Naive B cell (primary cell): ENCODE measurements around the gene ZNF467. TPM values are rescaled to one million over a fixed set of nuclear protein-coding genes. Genes with fewer than 3 reads are reported as not detected.
A peak's percentile ranks its signal among the peaks of the same experiment; 100 is the strongest.

ENCODE experiments used
- ATAC-seq, 2 donors: fragments of 150-1000 bp; cut with Tn5 transposase; 2 replicates each; pipeline ENCODE4 v1.10.0; 2021; ENCODE audit warnings: low read depth in 2 of 2, mild to moderate bottlenecking in 2 of 2, moderate library complexity in 2 of 2
- DNase-seq: peaks from one replicate; pipeline ENCODE4 v3.0.0; 2022
- H3K27ac Mint-ChIP-seq, 6 donors: one replicate each; pipeline ENCODE4 v1.8.0; 2020 to 2022; ENCODE audit warnings: mild to moderate bottlenecking in 6 of 6, mixed read lengths in 6 of 6, moderate library complexity in 5 of 6, inconsistent platforms in 2 of 6
- H3K27me3 Mint-ChIP-seq, 3 donors: one replicate each; pipeline ENCODE4 v1.8.0; 2021 to 2022; ENCODE audit warnings: mixed read lengths in 3 of 3, mild to moderate bottlenecking in 1 of 3
- H3K36me3 Mint-ChIP-seq, 2 donors: one replicate each; pipeline ENCODE4 v1.8.0; 2020 to 2022; ENCODE audit warnings: mixed read lengths in 2 of 2, inconsistent platforms in 1 of 2, mild to moderate bottlenecking in 1 of 2
- H3K4me1 Mint-ChIP-seq, 3 donors: one replicate each; pipeline ENCODE4 v1.8.0; 2020 to 2022; ENCODE audit warnings: mixed read lengths in 3 of 3, inconsistent platforms in 1 of 3, mild to moderate bottlenecking in 1 of 3, moderate library complexity in 1 of 3
- H3K4me3 Mint-ChIP-seq, 8 donors: one replicate each; pipeline ENCODE4 v1.8.0; 2020 to 2022; ENCODE audit warnings: mild to moderate bottlenecking in 8 of 8, mixed read lengths in 8 of 8, moderate library complexity in 8 of 8, inconsistent platforms in 2 of 8
- H3K9me3 Mint-ChIP-seq, 7 donors: one replicate each; pipeline ENCODE4 v1.8.0; 2020 to 2022; ENCODE audit warnings: mixed read lengths in 7 of 7, mild to moderate bottlenecking in 5 of 7, inconsistent platforms in 2 of 7, moderate library complexity in 1 of 7
- polyA plus RNA-seq, 6 donors: library from polyadenylated mRNA; unstranded; fragments of 300-500 nt; fragmentation: Illumina TruSeq; gene quantifications; one replicate each; pipeline ENCODE4 v1.2.3, GENCODE V29; 2021; ENCODE audit warnings: low read depth in 6 of 6

ZNF467 gene
- polyA plus RNA-seq, 6 donors from 2014 or later = 0.15 to 1.2 (median 0.46) TPM; not detected in 2

DNA sequence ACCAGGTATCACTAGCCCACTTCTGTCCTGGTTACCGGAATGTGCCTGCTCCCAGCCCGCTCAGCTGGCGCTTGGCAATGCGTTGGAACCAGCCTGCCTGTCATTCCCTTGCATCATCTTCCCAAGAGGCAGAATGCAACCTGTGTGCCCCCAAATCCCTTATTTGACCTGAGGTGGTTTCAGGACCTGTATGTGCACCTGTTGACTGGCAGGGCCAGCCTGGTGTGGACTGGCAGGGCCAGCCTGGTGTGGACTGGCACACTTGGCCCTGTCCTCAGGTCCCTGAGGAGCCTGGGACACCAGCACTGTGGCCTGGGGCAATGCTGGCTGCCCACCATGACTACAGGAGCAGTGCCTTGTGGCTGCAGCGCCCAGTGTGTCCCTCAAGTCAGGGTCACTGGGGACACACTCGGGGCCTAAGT is 38.2 kb downstream of the ZNF467 start:
- Mint-ChIP-seq H3K4me3 (peak overlapping the region in 1 of 8 donors; percentile 63), H3K27me3 (peaks cover 16 to 19% (median 18%) of the 10 kb centered on the region in 3 donors), H3K9me3 (no peaks in the 10 kb centered on the region), H3K36me3 (peaks cover 8 to 12% of the 10 kb centered on the region in 2 donors), H3K4me1 (peaks cover 5 to 13% (median 9%) of the 10 kb centered on the region in 3 donors), H3K27ac (peak overlapping the region in 1 of 6 donors; percentile 22)
- ATAC-seq (no peak), DNase-seq (no peak)

DNA sequence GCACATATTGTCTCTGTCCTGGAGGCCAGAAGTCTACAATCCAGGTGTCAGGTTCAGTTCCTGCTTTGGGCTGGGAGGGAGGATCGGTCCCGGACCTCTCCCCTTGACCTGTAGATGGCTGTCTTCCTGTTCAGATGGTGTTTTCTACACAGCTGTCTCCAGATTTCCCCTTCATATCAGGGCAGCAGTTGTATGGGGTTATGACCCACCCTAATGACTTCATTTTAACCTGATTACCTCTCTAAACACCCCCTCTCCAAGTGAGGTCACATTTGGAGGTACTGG is 38.7 kb downstream of the ZNF467 start:
- Mint-ChIP-seq H3K27ac (peak overlapping the region in 2 of 6 donors; percentile 70 to 76), H3K9me3 (no peaks in the 10 kb centered on the region), H3K4me1 (peaks cover 5 to 13% (median 9%) of the 10 kb centered on the region in 3 donors), H3K27me3 (peaks cover 14 to 15% (median 14%) of the 10 kb centered on the region in 3 donors), H3K4me3 (no peak overlapping the region), H3K36me3 (peaks cover 8 to 12% of the 10 kb centered on the region in 2 donors)
- ATAC-seq = peak in 1 of 2 donors; percentile 10
- DNase-seq = no peak

- no peak for DNase-seq
- Mint-ChIP-seq H3K4me3 (peak overlapping the region in 1 of 8 donors; percentile 55), H3K9me3 (no peaks in the 10 kb centered on the region), H3K36me3 (peaks cover 8 to 12% of the 10 kb centered on the region in 2 donors), H3K27me3 (peaks cover 8 to 10% (median 9%) of the 10 kb centered on the region in 3 donors), H3K4me1 (peaks cover 5 to 13% (median 9%) of the 10 kb centered on the region in 3 donors), H3K27ac (peak overlapping the region in 2 of 6 donors; percentile 70 to 76)
- no peak for ATAC-seq
Observed at GRCh38 chr7:149733924-149734790, 39.2 kb downstream of the ZNF467 start.

- peaks cover 8 to 12% of the 10 kb centered on the region in 2 donors for H3K36me3 Mint-ChIP-seq
- peaks cover 3 to 5% (median 4%) of the 10 kb centered on the region in 3 donors for H3K27me3 Mint-ChIP-seq
- no peak for DNase-seq
- H3K27ac Mint-ChIP-seq = no peak overlapping the region
- no peak for ATAC-seq
- peaks cover 5 to 13% (median 9%) of the 10 kb centered on the region in 3 donors for H3K4me1 Mint-ChIP-seq
- H3K9me3 Mint-ChIP-seq = no peaks in the 10 kb centered on the region
- H3K4me3 Mint-ChIP-seq = no peak overlapping the region
Observed at GRCh38 chr7:149733131-149733923, 40.1 kb downstream of the ZNF467 start.

DNA sequence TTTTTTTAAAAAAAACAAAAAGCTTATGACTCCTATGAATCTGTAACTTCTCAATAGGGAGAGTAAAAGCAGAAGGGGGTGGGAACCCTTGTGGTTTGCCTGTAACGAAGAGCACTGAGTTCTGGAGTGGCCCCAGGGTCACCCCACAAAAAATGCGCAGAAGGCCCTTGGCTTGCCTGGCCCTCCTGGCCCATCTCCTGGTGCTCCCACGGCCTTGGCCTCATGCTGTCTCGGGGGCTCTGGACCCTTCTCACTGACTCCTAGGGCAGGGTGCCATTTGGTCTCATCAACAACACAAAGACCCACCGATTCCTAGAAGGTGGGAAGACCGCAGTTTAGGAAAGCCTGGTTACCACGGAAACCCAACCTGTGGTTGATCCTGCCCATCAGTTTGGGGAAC is 40.8 kb downstream of the ZNF467 start:
- no peak for ATAC-seq
- Mint-ChIP-seq H3K27ac (no peak overlapping the region), H3K27me3 (no peaks in the 10 kb centered on the region), H3K4me3 (no peak overlapping the region), H3K4me1 (peaks cover 5 to 13% (median 9%) of the 10 kb centered on the region in 3 donors), H3K36me3 (peaks cover 8 to 12% of the 10 kb centered on the region in 2 donors), H3K9me3 (no peaks in the 10 kb centered on the region)
- DNase-seq = no peak

DNA sequence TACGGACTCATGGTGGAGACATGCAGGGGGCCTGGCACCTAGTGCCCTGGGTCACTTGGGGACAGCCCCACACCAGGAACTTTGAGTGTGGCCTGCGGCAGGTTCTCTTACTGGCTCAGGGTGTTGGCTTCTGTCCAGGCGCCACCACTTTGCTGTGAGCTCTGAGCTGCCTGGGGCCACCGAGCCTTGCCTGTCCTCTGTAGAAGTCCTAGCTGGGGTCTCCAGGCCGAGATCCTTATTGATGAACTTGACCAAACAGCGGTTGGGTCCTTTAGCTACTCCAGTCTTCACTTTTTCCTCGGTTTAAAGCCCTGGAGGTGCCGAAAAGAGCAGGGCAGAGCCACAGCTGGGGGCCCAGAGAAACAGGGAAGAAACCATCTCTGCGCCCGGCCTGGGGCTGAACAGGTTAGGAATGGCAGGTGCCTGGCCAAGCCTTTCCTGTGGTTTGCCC is 41.3 kb downstream of the ZNF467 start:
- peaks cover 8 to 12% of the 10 kb centered on the region in 2 donors for H3K36me3 Mint-ChIP-seq

DNA sequence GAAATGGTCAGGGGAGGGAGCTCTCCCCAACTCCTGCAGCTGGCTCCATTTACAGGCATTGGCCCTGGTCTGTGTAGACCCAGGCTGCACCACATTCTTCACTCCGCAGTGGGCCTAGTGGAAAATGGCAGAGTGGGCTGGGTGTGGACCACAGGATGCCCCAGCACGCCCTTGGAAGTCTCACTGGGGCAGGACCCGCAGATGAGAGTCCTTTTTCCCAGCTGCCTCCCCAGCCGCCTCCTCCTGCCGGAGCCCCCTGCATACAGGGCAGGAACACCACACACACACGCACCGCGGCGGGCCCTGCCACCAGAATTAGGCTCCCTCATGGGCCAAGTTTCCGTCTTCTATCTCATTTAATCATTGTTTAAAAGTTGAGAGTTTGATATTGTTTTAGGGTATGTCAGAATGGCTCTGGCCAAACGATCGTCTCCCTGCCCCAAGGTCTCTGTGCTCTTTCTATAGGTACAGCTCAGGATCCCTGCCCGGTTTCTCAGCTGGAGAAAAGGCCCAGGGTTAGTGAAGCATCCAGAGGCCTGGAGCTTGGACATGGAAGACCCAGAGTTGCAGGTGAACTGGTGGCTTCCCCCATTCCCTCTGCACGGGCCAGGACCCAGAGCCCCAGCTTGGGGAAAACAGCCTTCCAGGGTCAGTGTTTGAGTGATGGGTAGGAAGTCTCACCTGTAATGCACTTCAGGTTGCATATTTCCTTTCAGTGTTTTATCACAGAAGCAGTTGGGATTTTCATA is 42.0 kb downstream of the ZNF467 start:
- H3K4me3 Mint-ChIP-seq = no peak overlapping the region
- DNase-seq = no peak
- peaks cover 5 to 13% (median 9%) of the 10 kb centered on the region in 3 donors for H3K4me1 Mint-ChIP-seq
- H3K27ac Mint-ChIP-seq = no peak overlapping the region
- no peaks in the 10 kb centered on the region for H3K27me3 Mint-ChIP-seq
- ATAC-seq = no peak
- no peaks in the 10 kb centered on the region for H3K9me3 Mint-ChIP-seq
- H3K36me3 Mint-ChIP-seq = peaks cover 8 to 12% of the 10 kb centered on the region in 2 donors

More for the DNA sequence above, 41.3 kb downstream of the ZNF467 start:
- Mint-ChIP-seq H3K9me3 (no peaks in the 10 kb centered on the region), H3K27me3 (no peaks in the 10 kb centered on the region), H3K4me3 (no peak overlapping the region), H3K4me1 (peaks cover 5 to 13% (median 9%) of the 10 kb centered on the region in 3 donors), H3K27ac (peak overlapping the region in 1 of 6 donors; percentile 26)
- DNase-seq (no peak), ATAC-seq (no peak)

GRCh38 chr7:149729983-149730801 is 43.2 kb downstream of the ZNF467 start:
- no peak for DNase-seq
- no peak for ATAC-seq
- peaks cover 8 to 12% of the 10 kb centered on the region in 2 donors for H3K36me3 Mint-ChIP-seq
- H3K4me1 Mint-ChIP-seq = peaks cover 5 to 13% (median 9%) of the 10 kb centered on the region in 3 donors
- no peaks in the 10 kb centered on the region for H3K9me3 Mint-ChIP-seq
- H3K27me3 Mint-ChIP-seq = no peaks in the 10 kb centered on the region
- no peak overlapping the region for H3K27ac Mint-ChIP-seq
- H3K4me3 Mint-ChIP-seq = no peak overlapping the region

GRCh38 chr7:149729586-149729982 is 43.8 kb downstream of the ZNF467 start:
- H3K36me3 Mint-ChIP-seq = peaks cover 8 to 12% of the 10 kb centered on the region in 2 donors
- no peak for ATAC-seq
- no peak overlapping the region for H3K4me3 Mint-ChIP-seq
- DNase-seq = no peak
- H3K9me3 Mint-ChIP-seq = no peaks in the 10 kb centered on the region
- no peaks in the 10 kb centered on the region for H3K27me3 Mint-ChIP-seq
- H3K27ac Mint-ChIP-seq = no peak overlapping the region
- peaks cover 4 to 8% (median 5%) of the 10 kb centered on the region in 3 donors for H3K4me1 Mint-ChIP-seq

GRCh38 chr7:149728491-149729375 is 44.7 kb downstream of the ZNF467 start:
- no peak for DNase-seq
- ATAC-seq = no peak
- H3K4me1 Mint-ChIP-seq = no peaks in the 10 kb centered on the region
- no peak overlapping the region for H3K27ac Mint-ChIP-seq
- no peaks in the 10 kb centered on the region for H3K27me3 Mint-ChIP-seq
- H3K36me3 Mint-ChIP-seq = peaks cover 5 to 8% of the 10 kb centered on the region in 2 donors
- H3K9me3 Mint-ChIP-seq = no peaks in the 10 kb centered on the region
- H3K4me3 Mint-ChIP-seq = no peak overlapping the region

GRCh38 chr7:149727899-149728476 is 45.4 kb downstream of the ZNF467 start:
- H3K4me3 Mint-ChIP-seq = no peak overlapping the region
- H3K9me3 Mint-ChIP-seq = no peaks in the 10 kb centered on the region
- H3K27me3 Mint-ChIP-seq = no peaks in the 10 kb centered on the region
- no peak for DNase-seq
- no peak for ATAC-seq
- H3K27ac Mint-ChIP-seq = peak overlapping the region in 2 of 6 donors; percentile 44 to 51
- H3K4me1 Mint-ChIP-seq = no peaks in the 10 kb centered on the region
- peaks cover 4 to 8% of the 10 kb centered on the region in 2 donors for H3K36me3 Mint-ChIP-seq
